ENCODE data around the gene SLC34A2.

SLC34A2 gene

DNA sequence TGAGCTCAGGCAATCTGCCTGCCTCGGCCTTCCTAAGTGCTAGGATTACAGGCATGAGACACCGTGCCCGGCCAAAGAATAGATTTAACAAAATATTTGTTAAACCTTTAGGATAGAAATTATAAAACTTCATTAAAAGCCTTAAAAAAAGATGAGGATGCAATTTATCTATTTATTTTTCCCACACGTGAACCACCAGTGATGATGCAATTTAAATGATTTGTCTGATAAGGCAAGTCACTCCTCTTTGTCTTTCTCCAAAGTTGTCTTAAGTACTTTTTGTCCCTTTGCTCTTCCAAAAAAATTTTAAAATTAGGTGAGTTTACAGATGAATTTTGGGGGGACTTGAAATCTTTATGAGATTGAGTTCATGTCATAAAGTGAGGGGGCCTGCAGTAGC lies 58.2 kb downstream of the SLC34A2 start:
- H3K36me3 ChIP-seq (replicated peaks): no peaks in the 10 kb centered on the region
- no peaks in the 10 kb centered on the region for H3K27me3 ChIP-seq (ENCODE audit: low read depth)
- in situ Hi-C loops (cut with MboI; ENCODE audit: low sequenced_read_pairs): no loop called here
- DNase-seq (ENCODE audit: low spot score in 2 of 2): no peak
- no peak overlapping the region for H3K4me3 ChIP-seq
- no peaks in the 10 kb centered on the region for H3K4me1 ChIP-seq
- no peaks in the 10 kb centered on the region for H3K9me3 ChIP-seq

DNA sequence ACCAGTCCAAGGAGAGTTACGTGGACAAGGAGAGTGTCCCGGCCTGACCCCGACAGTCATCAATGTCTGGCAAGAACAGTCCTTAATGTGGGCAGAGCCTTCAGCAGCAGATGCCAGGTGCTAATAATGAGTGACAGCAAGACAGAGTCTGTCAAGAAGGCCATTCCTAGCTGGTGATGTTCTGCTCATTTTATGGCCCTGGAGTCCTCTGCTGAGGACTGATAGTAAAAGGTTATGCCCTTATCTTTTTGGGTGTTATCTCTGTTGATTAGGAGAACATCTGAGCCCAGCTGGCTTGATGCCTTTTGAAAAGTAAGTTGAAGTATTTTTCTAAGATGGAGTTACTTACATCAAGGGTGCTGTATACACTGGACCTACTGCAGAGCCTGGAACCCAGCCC lies 67.3 kb downstream of the SLC34A2 start:
- H3K27me3 ChIP-seq (ENCODE audit: low read depth): no peaks in the 10 kb centered on the region
- H3K4me1 ChIP-seq: no peaks in the 10 kb centered on the region
- in situ Hi-C loops (cut with MboI; ENCODE audit: low sequenced_read_pairs): no loop called here
- no peak for DNase-seq (ENCODE audit: low spot score in 2 of 2)
- no peak overlapping the region for H3K4me3 ChIP-seq
- no peaks in the 10 kb centered on the region for H3K9me3 ChIP-seq
- H3K36me3 ChIP-seq (replicated peaks): no peaks in the 10 kb centered on the region

DNA sequence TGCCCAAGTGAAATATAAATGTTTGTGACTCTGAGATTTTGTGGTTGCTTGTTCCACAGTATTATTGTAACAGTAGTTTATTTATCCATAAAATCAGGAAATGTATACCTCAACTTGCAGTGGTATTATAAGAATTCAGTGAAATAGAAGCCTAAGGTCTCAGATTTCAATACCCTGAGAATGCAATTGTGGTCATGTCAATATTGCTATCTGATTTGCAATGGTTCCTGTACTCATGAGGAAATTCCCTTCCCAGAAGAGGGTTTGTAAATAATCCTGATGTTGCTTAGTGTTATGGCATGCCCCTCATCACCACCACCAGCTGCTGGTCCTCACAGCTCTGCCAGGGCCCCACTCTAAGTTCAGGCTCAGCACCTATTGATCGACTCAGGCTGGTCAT lies 67.8 kb downstream of the SLC34A2 start:
- no peak for DNase-seq (ENCODE audit: low spot score in 2 of 2)
- H3K27me3 ChIP-seq (ENCODE audit: low read depth): no peaks in the 10 kb centered on the region
- in situ Hi-C loops (cut with MboI; ENCODE audit: low sequenced_read_pairs): no loop called here
- no peak overlapping the region for H3K4me3 ChIP-seq
- no peaks in the 10 kb centered on the region for H3K9me3 ChIP-seq
- H3K36me3 ChIP-seq (replicated peaks): no peaks in the 10 kb centered on the region
- H3K4me1 ChIP-seq: no peaks in the 10 kb centered on the region

DNA sequence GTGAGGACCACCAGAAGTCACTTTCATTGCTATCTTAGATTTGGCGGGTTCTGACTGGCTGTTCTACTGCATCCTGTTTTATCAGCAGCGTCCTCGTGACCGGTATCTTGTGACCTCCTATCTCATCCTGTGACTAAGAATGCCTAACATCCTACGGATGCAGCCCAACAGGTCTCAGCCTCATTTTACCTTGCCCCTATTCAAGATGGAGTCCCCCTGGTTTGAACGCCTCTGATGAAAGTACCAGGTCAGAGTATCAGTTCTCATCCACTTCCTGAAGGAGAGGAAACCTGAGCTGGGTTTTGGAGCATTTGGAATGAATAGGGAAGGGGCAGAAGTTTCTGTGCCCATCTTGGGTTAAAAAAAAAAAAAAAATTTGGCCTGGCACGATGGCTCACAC lies 70.2 kb downstream of the SLC34A2 start:
- Histone ChIP-seq H3K4me1 (no peaks in the 10 kb centered on the region), H3K36me3 (replicated peaks) (no peaks in the 10 kb centered on the region), H3K9me3 (no peaks in the 10 kb centered on the region), H3K4me3 (no peak overlapping the region), H3K27me3 (ENCODE audit: low read depth) (no peaks in the 10 kb centered on the region)
- DNase-seq (ENCODE audit: low spot score in 2 of 2): no peak
- in situ Hi-C loops (cut with MboI; ENCODE audit: low sequenced_read_pairs): no loop called here

DNA sequence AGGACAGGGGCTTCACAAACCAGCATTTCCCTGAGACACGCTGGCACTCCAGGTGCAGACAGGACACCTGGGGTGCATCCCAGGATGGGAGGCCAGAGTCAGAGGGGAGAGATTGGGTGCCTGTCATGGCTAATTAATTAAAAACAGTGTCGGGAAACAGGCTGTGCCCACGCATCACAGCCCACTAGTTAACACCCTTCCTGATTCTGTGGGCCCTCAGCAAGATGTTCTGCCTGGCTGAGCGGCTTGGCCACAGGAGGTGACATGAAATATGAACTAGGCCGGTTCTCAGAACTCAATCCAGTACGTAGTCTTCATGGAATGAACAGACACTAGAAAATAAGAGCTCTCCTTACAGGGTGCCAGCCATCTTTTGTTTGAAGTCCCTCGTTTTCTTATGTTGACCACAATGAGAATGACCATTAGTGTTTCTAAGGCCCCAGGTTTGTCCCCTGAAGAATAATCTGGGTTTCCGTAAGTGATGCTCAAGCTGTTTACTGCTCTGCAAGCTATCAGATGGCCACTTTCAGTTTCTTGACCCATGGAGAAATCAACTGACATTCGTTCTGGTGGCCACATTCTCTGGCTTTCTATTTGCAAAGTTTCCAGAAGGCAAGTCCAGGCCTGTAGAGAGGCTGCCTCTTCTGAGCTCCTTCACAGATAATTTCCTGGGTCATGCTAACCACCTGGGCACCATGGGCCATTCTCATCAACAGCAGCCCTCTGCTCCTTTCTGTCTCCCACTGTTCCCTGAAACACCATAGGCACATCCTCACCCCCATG lies 72.3 kb downstream of the SLC34A2 start:
- no peaks in the 10 kb centered on the region for H3K27me3 ChIP-seq (ENCODE audit: low read depth)
- no peaks in the 10 kb centered on the region for H3K9me3 ChIP-seq
- H3K4me1 ChIP-seq: no peaks in the 10 kb centered on the region
- DNase-seq (ENCODE audit: low spot score in 2 of 2): no peak
- no peaks in the 10 kb centered on the region for H3K36me3 ChIP-seq (replicated peaks)
- no peak overlapping the region for H3K4me3 ChIP-seq
- in situ Hi-C loops (cut with MboI; ENCODE audit: low sequenced_read_pairs): no loop called here
